Measurements from ENCODE around the gene PLK3. TPM values are rescaled to one million over a fixed set of nuclear protein-coding genes. Genes with fewer than 3 reads are reported as not detected.
"Not testable (repeated sequence)": the region's sequence is repeated elsewhere in the genome, so short reads cannot be mapped to it uniquely, and the experiment has no call there.

Gene PLK3
- total RNA-seq, 1 experiment from 2014 or later, result 3.2 TPM

GRCh38 chr1:44792736-44793502, 7.3 kb upstream of the PLK3 start:
- intact Hi-C loops (cut with micrococcal nuclease; ENCODE audit: unreplicated experiment), result loop anchor here (5.0 kb wide), 2 partner anchors 61 to 219 kb away; partner anchors contain the start of genes HECTD3, RNU5D-1 and UROD
- Histone ChIP-seq H3K27me3 (replicated peaks; ENCODE audit: control insufficient read depth, insufficient read depth, low read length) (no peaks in the 10 kb centered on the region), H3K4me1 (0 out of 2 replicates have a peak, but pooled peaks cover 5% of the 10 kb centered on the region), H3K36me3 (ENCODE audit: control insufficient read depth, insufficient read depth, low read length) (no peaks in the 10 kb centered on the region), H3K9me3 (no peaks in the 10 kb centered on the region), H3K4me3 (ENCODE audit: low read depth, low read length) (no peak overlapping the region)
- POLR2A ChIA-PET, result interaction anchor here (0.7 to 1.1 kb wide), 3 partner anchors 12 to 20 kb away, joined by 3 to 4 read pairs (median 4); no protein-coding TSS in a partner anchor
- Mint-ChIP-seq H3K4me3 (ENCODE audit: unreplicated experiment) (peak overlapping the region; percentile 4), H3K9me3 (ENCODE audit: unreplicated experiment) (no peaks in the 10 kb centered on the region), H3K27me3 (ENCODE audit: insufficient read depth, unreplicated experiment) (no peaks in the 10 kb centered on the region), H3K27ac (ENCODE audit: unreplicated experiment) (peak overlapping the region; percentile 74), H3K4me1 (ENCODE audit: low read depth, unreplicated experiment) (peaks cover 14% of the 10 kb centered on the region), H3K36me3 (ENCODE audit: insufficient read depth, unreplicated experiment) (no peaks in the 10 kb centered on the region)
- TF ChIP-seq CTCF (IDR thresholded peaks at IDR 0.05; ENCODE audit: insufficient read depth in 1 of 2, low read depth in 1 of 2, low read length in 1 of 2, severe bottlenecking in 1 of 2, unreplicated experiment in 1 of 2), result no peak
- CTCF ChIA-PET, result interaction anchor here (0.6 to 1.1 kb wide), 4 partner anchors 26 to 1445 kb away, joined by 4 to 6 read pairs (median 4); partner anchors contain the start of gene HECTD3
- BruUV-seq (replicated peaks), result no TSS peak
- DNase-seq, result no peak

- BruUV-seq (replicated peaks); H3K4me3 ChIP-seq (ENCODE audit: low read depth, low read length); H3K27ac Mint-ChIP-seq (ENCODE audit: unreplicated experiment); H3K9me3 Mint-ChIP-seq (ENCODE audit: unreplicated experiment); H3K27me3 ChIP-seq (replicated peaks; ENCODE audit: control insufficient read depth, insufficient read depth, low read length); H3K36me3 Mint-ChIP-seq (ENCODE audit: insufficient read depth, unreplicated experiment); H3K9me3 ChIP-seq; H3K36me3 ChIP-seq (ENCODE audit: control insufficient read depth, insufficient read depth, low read length); H3K4me3 Mint-ChIP-seq (ENCODE audit: unreplicated experiment); H3K4me1 ChIP-seq; DNase-seq; CTCF ChIA-PET; H3K27me3 Mint-ChIP-seq (ENCODE audit: insufficient read depth, unreplicated experiment); POLR2A ChIA-PET: not testable (repeated sequence)
- intact Hi-C loops (cut with micrococcal nuclease; ENCODE audit: unreplicated experiment), result loop anchor here (2.0 kb wide), 1 partner anchor 17 kb away; no protein-coding TSS in a partner anchor
- peaks cover 18% of the 10 kb centered on the region for H3K4me1 Mint-ChIP-seq (ENCODE audit: low read depth, unreplicated experiment)
Observed at GRCh38 chr1:44797886-44798285, 2.3 kb upstream of the PLK3 start.

GRCh38 chr1:44798481-44799365, 1.5 kb upstream of the PLK3 start:
- no TSS peak for BruUV-seq (replicated peaks)
- no peak for DNase-seq
- intact Hi-C loops (cut with micrococcal nuclease; ENCODE audit: unreplicated experiment), result loop anchor here (2.0 kb wide), 1 partner anchor 16 kb away; no protein-coding TSS in a partner anchor
- Histone ChIP-seq H3K4me3 (ENCODE audit: low read depth, low read length) (no peak overlapping the region), H3K27me3 (replicated peaks; ENCODE audit: control insufficient read depth, insufficient read depth, low read length) (no peaks in the 10 kb centered on the region), H3K36me3 (ENCODE audit: control insufficient read depth, insufficient read depth, low read length) (no peaks in the 10 kb centered on the region), H3K4me1 (no peaks in the 10 kb centered on the region), H3K9me3 (no peaks in the 10 kb centered on the region)
- Mint-ChIP-seq H3K4me3 (ENCODE audit: unreplicated experiment) (no peak overlapping the region), H3K4me1 (ENCODE audit: low read depth, unreplicated experiment) (peaks cover 10% of the 10 kb centered on the region), H3K9me3 (ENCODE audit: unreplicated experiment) (no peaks in the 10 kb centered on the region), H3K36me3 (ENCODE audit: insufficient read depth, unreplicated experiment) (peaks cover 6% of the 10 kb centered on the region), H3K27ac (ENCODE audit: unreplicated experiment) (peak overlapping the region; percentile 99), H3K27me3 (ENCODE audit: insufficient read depth, unreplicated experiment) (no peaks in the 10 kb centered on the region)
- ChIA-PET CTCF (interaction anchor here (0.5 to 0.7 kb wide), 2 partner anchors 28 to 80 kb away, joined by 3 read pairs; no protein-coding TSS in a partner anchor), POLR2A (interaction anchor here (0.6 kb wide), 1 partner anchor 21 kb away, joined by 4 read pairs; no protein-coding TSS in a partner anchor)
- TF ChIP-seq CTCF (IDR thresholded peaks at IDR 0.05; ENCODE audit: insufficient read depth in 1 of 2, low read depth in 1 of 2, low read length in 1 of 2, severe bottlenecking in 1 of 2, unreplicated experiment in 1 of 2), result no peak

All from Caco-2 (cell line).